ENCODE results near the gene S100A1.
"Not testable (repeated sequence)": the region's sequence is repeated elsewhere in the genome, so short reads cannot be mapped to it uniquely, and the experiment has no call there.

Gene S100A1

DNA sequence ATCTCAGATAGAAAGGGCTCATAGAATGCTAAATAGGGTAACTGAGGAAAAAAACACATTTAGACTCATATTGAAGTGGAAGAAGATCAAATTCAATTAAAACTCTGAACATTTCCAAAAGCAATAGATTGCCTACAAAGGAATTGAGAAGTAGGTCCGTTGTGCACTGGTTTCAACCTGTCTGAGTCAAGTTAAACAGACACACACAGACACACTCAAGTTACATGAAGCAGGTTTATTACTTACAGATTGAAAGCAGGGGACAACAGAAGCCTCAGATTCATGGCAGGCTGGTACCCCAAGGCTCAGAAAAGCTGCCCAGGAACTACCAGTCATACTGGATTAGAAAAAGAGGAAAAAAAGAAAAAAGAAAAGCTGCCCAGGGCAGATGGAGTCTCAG lies 41.9 kb upstream of the S100A1 start:
- DNase-seq (ENCODE audit: low read depth) = no peak
- in situ Hi-C loops (cut with HindIII; ENCODE audit: low sequenced_read_pairs) = no loop called here
- TF ChIP-seq, protein P1, sequence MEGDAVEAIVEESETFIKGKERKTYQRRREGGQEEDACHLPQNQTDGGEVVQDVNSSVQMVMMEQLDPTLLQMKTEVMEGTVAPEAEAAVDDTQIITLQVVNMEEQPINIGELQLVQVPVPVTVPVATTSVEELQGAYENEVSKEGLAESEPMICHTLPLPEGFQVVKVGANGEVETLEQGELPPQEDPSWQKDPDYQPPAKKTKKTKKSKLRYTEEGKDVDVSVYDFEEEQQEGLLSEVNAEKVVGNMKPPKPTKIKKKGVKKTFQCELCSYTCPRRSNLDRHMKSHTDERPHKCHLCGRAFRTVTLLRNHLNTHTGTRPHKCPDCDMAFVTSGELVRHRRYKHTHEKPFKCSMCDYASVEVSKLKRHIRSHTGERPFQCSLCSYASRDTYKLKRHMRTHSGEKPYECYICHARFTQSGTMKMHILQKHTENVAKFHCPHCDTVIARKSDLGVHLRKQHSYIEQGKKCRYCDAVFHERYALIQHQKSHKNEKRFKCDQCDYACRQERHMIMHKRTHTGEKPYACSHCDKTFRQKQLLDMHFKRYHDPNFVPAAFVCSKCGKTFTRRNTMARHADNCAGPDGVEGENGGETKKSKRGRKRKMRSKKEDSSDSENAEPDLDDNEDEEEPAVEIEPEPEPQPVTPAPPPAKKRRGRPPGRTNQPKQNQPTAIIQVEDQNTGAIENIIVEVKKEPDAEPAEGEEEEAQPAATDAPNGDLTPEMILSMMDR (IDR thresholded peaks at IDR 0.05; ENCODE audit: low read depth, low read length, missing control alignments) = no peak
- H3K4me3 ChIP-seq (ENCODE audit: low read depth, low read length) = no peak overlapping the region

DNA sequence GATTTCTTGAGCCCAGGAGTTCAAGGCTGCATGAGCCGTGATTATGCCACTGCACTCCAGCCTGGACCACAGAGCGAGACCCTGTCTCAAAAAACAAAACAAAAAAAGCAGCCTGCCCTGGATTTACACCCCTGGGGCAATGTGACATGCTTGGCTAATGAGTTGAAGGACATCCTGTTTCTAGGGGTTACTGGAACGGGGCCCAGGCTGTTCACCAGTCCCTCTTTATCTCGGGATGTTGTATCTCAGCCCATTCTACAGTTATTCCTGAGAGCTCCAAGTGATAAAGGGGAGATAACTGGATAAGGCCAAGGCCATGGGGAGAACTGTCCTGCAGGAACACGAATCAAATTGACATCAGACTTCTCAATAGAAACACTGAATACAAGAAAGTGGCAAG lies 40.9 kb upstream of the S100A1 start:
- in situ Hi-C loops (cut with HindIII; ENCODE audit: low sequenced_read_pairs) = no loop called here
- DNase-seq (ENCODE audit: low read depth) = no peak
- H3K4me3 ChIP-seq (ENCODE audit: low read depth, low read length) = no peak overlapping the region
- TF ChIP-seq, protein P1 (IDR thresholded peaks at IDR 0.05; ENCODE audit: low read depth, low read length, missing control alignments) = no peak

DNA sequence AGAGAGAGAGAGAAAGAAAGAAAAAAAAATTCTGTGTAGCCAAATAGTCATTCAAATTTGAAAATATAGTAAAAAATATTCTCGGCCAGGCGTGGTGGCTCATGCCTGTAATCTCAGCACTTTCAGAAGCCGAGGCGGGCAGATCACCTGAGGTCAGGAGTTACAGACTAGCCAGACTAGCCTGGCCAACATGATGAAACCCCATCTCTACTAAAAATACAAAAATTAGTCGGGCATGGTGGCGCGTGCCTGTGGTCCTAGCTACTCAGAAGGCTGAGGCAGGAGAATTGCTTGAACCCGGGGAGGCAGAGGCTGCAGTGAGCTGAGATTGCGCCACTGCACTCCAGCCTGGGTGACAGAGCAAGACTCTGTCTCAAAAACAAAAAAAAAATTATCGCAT lies 40.2 kb upstream of the S100A1 start:
- DNase-seq (ENCODE audit: low read depth); H3K4me3 ChIP-seq (ENCODE audit: low read depth, low read length); in situ Hi-C loops (cut with HindIII; ENCODE audit: low sequenced_read_pairs): not testable (repeated sequence)

DNA sequence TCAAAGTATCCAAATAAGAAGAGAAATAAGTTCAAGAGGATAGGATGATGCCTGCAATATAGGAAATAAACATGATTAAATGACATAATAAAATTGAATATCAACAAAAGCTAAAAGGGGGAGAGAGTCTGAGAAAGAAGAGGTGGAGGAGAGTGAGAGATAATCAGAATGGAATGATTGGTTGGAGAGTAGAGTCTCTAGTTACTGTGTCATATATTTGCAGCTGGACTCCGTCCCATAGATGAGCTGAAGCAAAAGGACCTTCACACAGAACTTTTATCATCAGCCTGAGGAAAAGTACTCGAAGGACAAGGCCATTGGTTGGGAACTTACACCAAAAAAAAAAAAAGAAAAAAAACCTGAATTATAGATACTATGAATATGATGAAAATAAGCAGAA lies 39.8 kb upstream of the S100A1 start:
- in situ Hi-C loops (cut with HindIII; ENCODE audit: low sequenced_read_pairs) = no loop called here
- H3K4me3 ChIP-seq (ENCODE audit: low read depth, low read length) = no peak overlapping the region
- TF ChIP-seq, protein P1 (IDR thresholded peaks at IDR 0.05; ENCODE audit: low read depth, low read length, missing control alignments) = no peak
- DNase-seq (ENCODE audit: low read depth) = no peak

DNA sequence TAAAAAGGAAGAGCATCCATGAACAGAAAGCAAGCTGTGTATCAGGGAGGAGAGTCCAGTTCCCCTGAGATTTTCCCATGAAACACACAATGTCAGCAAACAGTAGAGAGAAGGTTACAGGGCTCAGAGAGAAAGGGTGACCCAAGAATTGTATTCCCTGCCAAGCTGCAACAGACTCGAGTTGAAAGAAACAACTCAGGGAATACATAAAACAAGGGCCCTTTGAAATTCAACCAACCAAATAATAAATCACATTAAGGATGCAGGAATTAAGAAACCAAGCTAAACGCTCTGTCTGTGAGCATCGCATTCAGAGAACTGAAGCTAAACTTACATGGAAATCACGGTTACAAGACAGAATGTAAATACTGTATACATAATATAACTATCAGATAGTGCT lies 35.5 kb upstream of the S100A1 start:
- no peak for DNase-seq (ENCODE audit: low read depth)
- TF ChIP-seq, protein P1 (IDR thresholded peaks at IDR 0.05; ENCODE audit: low read depth, low read length, missing control alignments) = no peak
- in situ Hi-C loops (cut with HindIII; ENCODE audit: low sequenced_read_pairs) = no loop called here
- H3K4me3 ChIP-seq (ENCODE audit: low read depth, low read length) = no peak overlapping the region

DNA sequence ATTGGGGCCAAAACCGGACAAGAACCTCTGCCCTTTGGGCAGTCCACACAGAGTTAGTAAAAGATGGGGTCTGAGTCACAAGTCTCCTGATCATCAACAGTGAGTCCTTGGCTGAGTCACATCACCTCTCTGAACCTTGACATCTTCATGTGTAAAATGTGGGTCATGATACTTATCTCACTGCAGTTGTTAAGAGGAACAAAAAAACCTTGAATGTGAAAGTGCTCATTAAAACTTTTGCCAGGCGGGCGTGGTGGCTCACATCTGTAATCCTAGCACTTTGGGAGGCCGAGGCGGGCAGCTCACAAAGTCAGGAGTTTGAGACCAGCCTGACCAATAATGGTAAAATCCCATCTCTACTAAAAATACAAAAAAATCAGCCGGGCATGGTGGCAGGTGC lies 31.0 kb upstream of the S100A1 start:
- TF ChIP-seq, protein P1 (IDR thresholded peaks at IDR 0.05; ENCODE audit: low read depth, low read length, missing control alignments) = no peak
- in situ Hi-C loops (cut with HindIII; ENCODE audit: low sequenced_read_pairs) = no loop called here
- no peak for DNase-seq (ENCODE audit: low read depth)
- H3K4me3 ChIP-seq (ENCODE audit: low read depth, low read length) = no peak overlapping the region

DNA sequence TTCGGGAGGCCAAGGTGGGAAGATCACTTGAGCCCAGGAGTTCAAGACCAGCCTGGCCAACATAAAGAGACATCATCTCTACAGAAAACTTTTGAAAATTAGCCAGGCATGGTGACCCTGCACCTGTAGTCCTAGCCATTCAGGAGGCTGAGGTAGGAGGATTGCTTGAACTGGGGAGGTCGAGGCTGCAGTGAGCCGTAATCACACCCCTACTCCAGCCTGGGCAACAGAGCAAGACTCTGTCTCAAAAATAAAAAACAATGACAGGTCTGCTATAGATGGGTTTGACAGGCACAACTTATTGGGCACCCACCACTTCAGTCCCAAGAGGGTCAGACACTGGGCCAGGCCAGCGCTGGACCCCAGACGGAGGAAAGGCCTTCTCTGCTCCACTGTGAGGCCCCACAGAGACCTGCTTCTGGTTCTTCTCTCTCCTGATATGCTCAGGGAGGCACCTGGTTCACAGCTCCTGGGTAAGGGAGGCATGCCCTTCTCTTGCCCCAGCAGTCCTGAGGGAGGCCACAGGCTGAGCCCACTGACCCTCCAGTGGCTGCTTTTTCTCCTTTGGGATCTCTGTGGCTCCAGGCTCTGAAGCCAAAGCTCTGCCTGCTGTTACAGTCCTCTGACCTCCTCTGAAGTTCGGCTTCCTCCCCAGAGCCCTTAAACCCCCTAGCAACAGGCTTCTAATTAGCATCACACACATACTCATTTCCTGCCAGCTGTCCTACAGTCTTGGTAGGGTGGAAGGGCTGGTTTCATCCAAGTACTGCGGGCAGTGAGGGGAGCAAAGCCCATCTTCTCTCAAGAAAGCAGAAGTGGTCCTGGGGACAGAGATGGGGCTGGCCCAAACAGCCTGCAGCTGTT lies 29.7 kb upstream of the S100A1 start:
- TF ChIP-seq, protein P1 (IDR thresholded peaks at IDR 0.05; ENCODE audit: low read depth, low read length, missing control alignments) = no peak
- in situ Hi-C loops (cut with HindIII; ENCODE audit: low sequenced_read_pairs) = no loop called here
- H3K4me3 ChIP-seq (ENCODE audit: low read depth, low read length) = no peak overlapping the region
- DNase-seq (ENCODE audit: low read depth) = peak; percentile 27
